Neural cell (in vitro differentiated cells): ENCODE measurements around the gene F5.

ENCODE experiments used
- REST ChIP-seq: IDR thresholded peaks from 2 replicates; pipeline ENCODE4 v1.6.1; 2012; ENCODE audit warnings: borderline replicate concordance
- TAF1 ChIP-seq: IDR thresholded peaks from 2 replicates; pipeline ENCODE4 v1.6.1; 2012; ENCODE audit warnings: low read depth
- TF ChIP-seq, protein P1 (sequence below): fragments of 450-650 bp; IDR thresholded peaks from 2 replicates; pipeline ENCODE4 v1.5.1; 2014; ENCODE audit warnings: antibody characterized with exemption, mild to moderate bottlenecking, moderate library complexity; ENCODE audit not compliant: poor library complexity, severe bottlenecking

DNA sequence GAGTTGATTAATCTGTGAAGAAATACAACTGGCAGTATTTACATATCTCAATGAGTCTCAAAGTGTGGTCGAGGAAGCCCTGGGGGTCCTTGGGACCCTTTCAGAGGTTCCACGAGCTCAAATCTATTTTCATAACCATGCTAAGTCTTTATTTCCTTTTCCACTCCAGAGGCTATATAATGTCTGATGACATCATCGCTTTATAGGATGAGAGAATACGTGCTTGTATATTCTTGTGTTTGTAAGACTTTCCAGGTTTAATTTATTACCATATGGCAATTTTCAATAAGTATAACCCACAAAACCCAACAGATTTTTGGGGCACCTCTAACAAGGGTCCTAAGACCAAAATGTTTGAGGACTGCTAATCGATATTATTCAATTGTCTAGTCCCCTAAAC is 99.1 kb downstream of the F5 start:
- TF ChIP-seq, protein P1, sequence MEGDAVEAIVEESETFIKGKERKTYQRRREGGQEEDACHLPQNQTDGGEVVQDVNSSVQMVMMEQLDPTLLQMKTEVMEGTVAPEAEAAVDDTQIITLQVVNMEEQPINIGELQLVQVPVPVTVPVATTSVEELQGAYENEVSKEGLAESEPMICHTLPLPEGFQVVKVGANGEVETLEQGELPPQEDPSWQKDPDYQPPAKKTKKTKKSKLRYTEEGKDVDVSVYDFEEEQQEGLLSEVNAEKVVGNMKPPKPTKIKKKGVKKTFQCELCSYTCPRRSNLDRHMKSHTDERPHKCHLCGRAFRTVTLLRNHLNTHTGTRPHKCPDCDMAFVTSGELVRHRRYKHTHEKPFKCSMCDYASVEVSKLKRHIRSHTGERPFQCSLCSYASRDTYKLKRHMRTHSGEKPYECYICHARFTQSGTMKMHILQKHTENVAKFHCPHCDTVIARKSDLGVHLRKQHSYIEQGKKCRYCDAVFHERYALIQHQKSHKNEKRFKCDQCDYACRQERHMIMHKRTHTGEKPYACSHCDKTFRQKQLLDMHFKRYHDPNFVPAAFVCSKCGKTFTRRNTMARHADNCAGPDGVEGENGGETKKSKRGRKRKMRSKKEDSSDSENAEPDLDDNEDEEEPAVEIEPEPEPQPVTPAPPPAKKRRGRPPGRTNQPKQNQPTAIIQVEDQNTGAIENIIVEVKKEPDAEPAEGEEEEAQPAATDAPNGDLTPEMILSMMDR: no peak
- TF ChIP-seq TAF1 (no peak), REST (no peak)
